ENCODE results near the gene PERM1.
A peak's percentile ranks its signal among the peaks of the same experiment; 100 is the strongest.
"Not testable (repeated sequence)": the region's sequence is repeated elsewhere in the genome, so short reads cannot be mapped to it uniquely, and the experiment has no call there.

PERM1 gene

GRCh38 chr1:963301-963651 is 18.6 kb downstream of the PERM1 start:
- no peak for DNase-seq

GRCh38 chr1:962381-963300 is 19.3 kb downstream of the PERM1 start:
- no peak for DNase-seq

DNA sequence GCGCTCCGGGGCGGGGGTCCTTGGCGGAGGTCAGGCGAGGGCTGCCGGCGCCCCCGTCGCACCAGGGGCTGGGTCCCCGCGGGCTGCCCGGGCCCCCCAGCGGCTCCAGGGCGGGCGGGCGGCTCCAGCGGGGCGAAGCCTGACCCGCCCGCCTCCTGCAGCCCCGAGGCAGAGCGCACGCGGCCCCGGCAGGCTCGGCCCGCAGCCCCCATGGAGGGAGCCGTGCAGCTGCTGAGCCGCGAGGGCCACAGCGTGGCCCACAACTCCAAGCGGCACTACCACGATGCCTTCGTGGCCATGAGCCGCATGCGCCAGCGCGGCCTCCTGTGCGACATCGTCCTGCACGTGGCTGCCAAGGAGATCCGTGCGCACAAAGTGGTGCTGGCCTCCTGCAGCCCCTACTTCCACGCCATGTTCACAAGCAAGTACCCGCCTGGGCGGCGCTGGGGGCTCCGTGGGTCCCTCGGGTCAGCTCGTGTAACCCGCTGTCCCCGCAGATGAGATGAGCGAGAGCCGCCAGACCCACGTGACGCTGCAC is 20.7 kb downstream of the PERM1 start:
- DNase-seq: no peak

DNA sequence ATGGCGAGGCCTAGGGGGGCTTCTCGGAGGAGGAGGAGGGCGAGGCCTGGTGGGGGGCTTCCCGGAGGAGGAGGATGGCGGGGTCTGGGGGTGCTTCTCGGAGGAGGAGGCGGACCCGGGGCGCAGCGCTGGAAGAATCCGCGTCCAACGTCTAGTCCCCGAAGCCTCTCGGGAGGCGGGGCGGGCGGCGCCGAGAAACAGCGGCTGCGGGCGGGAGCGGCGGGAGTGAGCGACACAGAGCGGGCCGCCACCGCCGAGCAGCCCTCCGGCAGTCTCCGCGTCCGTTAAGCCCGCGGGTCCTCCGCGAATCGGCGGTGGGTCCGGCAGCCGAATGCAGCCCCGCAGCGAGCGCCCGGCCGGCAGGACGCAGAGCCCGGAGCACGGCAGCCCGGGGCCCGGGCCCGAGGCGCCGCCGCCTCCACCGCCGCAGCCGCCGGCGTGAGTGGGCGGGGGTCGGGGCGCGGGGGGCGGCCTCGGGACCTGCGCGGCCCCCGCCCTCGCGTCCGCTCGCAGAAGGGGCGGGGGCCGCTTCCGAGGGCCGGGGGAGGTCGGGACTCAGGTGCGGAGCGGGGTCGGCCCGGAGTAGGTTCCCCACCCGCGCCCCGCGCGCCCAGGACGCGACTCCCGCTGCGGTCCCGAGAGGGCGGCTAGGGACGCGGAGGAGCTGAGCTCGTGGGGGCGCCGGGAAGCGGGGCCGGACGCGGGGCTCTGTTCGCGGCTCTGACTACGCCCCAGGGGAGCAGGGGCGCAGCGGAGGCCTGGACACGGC is 21.3 kb downstream of the PERM1 start, which contains the start of gene KLHL17:
Gene KLHL17 (plus strand): TSS at position 222 of the 769 bp plus-strand sequence. CDS start 110 bp downstream, at position 332.
- peak; percentile 87 to 89 for DNase-seq

DNA sequence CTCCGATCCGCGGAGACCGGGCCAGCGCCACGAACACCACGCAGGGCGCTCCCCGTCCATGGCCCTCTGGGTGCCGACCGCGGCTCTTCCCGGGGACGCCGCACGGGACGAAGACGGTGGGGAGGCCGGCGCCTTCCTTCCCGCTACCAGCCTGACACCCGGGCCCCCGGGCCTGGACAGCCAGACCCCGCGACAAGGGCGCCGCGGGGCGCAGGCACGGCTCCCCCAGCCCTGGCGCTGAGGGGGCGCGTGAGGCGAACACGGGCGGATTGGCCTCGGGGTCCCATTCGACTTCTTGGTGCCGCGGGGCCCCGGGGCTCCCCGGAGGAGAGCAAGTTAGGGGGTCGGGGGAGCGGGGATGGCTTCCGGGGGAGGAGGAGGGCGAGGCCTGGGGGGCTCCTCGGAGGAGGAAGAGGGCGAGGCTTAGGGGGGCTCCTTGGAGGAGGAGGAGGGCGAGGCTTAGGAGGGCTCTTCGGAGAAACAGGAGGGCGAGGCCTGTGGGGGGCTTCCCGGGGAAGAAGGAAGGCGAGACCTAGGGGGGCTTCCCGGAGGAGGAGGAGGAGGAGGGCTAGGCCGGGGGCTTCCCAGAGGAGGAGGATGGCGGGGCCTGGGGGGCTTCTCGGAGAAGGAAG is 22.0 kb downstream of the PERM1 start:
- DNase-seq: no peak

DNA sequence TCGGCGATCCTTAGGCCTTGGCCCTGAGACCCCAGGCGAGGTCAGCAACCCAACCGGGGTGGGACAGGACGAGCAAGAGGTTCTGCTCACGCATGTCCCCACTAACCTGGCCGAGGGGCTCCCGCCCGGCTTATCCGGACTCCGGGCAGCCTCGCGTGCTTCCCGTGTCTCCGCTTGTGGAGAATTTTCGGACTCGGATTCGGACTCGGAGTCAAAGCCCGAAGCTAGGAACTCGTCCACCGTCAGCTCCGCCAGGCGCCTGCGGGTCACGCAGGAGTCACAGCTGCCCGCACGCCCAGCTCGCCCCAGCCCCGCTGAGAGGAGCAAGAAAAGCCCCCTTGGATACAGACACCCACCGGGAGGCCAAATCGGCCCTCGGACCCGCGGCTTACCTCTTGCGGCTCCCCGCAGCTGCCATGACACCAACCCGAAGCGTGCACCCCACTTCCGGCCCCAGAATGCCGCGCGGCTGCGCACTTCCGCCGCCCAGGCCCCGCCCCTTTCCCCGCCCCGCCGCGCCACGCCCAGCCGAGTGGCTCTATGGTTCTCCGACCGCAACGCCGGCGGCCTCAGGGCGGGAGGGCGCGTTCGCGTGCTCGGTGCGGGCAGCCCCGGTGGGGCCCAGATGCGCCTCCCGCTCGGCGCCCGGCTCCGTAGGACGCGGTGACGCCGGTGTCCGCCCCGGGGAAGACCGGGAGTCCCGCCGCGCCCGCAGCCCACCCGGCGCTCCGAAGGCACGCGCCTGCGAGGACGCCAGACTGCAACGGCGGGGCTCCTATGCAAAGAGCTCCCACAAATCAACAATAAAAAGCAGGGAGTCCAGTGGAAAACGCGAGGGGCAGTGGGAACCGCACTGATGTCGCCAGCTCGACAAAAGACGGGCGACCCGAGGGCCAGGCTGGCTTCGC is 22.8 kb downstream of the PERM1 start, which contains the start of gene NOC2L:
Gene NOC2L (minus strand): TSS at position 434 of the 908 bp plus-strand sequence. CDS start 16 bp downstream, at position 418.
- DNase-seq: peak; percentile 98 to 99

GRCh38 chr1:956636-957035 is 25.3 kb downstream of the PERM1 start:
- DNase-seq: no peak

- DNase-seq: no peak
Measured at GRCh38 chr1:955474-955873, 26.4 kb downstream of the PERM1 start.

- no peak for DNase-seq
Measured at GRCh38 chr1:954927-955326, 27.0 kb downstream of the PERM1 start.

- DNase-seq: no peak
Measured at GRCh38 chr1:953524-954320, 28.2 kb downstream of the PERM1 start.

GRCh38 chr1:952603-953002 is 29.3 kb downstream of the PERM1 start:
- no peak for DNase-seq

DNA sequence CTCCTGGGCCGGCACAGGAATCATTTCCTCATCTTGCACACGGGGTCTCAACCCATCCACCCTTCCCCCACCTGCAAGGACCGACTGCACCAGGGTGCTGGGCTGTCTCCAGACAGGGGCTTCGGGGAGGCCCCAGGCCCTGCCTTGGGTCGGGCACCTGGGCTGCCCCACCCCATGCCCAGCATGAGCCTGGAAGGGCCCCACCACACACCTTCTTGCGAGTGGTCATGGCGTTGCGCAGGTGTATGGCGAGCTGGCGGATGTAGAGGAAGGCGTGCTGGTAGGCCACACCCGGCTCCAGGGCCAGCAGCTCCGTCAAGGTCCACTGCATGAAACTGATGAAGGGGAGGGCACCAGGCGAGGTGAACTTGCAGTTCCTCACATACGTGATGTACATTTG is 29.7 kb downstream of the PERM1 start:
- no peak for DNase-seq

DNA sequence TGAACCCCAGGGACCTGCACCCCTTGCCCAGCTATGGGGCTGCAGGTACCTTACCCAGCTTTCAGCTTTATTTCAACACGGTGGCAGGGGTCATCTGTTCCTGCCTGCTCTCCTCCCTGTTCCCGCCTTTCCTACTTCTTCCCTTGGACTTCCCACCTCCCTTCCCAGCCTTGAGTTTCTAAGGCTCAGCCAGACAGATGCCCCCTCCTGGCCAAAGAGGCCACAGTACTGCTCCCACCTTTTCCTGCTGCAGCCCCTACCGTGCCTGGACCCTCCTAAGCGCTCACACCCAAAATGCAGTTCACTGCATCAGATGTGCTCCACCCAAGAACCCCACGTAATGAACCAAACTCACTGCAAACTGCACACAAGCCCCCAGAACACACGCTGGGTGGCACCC is 30.5 kb downstream of the PERM1 start:
- DNase-seq: no peak

- DNase-seq: no peak
Measured at GRCh38 chr1:950881-951280, 31.0 kb downstream of the PERM1 start.

- no peak for DNase-seq
Measured at GRCh38 chr1:950268-950667, 31.6 kb downstream of the PERM1 start.

DNA sequence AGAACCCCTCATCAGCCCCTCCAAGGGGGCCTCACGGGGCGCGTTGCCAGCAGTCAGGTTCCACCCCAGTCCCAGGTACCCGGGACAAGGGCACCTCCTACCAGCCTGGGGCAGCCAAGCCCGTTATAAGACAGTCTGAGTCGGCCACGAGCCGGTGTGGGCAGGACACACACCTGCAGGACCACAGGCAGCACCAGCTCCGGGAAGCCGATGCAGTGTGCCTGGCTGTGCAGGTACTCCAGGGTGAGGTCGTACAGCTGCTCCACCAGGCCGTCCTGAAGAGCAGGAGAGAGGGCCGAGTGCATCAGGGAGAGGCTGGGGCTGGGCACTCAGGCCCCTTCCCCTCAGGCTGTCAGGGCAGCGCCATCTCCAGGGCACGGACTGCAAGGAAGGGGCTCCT is 33.9 kb downstream of the PERM1 start:
- no peak for DNase-seq

- DNase-seq: not testable (repeated sequence)
Measured at GRCh38 chr1:946811-947210, 35.1 kb downstream of the PERM1 start.

- no peak for DNase-seq
Measured at GRCh38 chr1:945688-946556, 36.0 kb downstream of the PERM1 start.

DNA sequence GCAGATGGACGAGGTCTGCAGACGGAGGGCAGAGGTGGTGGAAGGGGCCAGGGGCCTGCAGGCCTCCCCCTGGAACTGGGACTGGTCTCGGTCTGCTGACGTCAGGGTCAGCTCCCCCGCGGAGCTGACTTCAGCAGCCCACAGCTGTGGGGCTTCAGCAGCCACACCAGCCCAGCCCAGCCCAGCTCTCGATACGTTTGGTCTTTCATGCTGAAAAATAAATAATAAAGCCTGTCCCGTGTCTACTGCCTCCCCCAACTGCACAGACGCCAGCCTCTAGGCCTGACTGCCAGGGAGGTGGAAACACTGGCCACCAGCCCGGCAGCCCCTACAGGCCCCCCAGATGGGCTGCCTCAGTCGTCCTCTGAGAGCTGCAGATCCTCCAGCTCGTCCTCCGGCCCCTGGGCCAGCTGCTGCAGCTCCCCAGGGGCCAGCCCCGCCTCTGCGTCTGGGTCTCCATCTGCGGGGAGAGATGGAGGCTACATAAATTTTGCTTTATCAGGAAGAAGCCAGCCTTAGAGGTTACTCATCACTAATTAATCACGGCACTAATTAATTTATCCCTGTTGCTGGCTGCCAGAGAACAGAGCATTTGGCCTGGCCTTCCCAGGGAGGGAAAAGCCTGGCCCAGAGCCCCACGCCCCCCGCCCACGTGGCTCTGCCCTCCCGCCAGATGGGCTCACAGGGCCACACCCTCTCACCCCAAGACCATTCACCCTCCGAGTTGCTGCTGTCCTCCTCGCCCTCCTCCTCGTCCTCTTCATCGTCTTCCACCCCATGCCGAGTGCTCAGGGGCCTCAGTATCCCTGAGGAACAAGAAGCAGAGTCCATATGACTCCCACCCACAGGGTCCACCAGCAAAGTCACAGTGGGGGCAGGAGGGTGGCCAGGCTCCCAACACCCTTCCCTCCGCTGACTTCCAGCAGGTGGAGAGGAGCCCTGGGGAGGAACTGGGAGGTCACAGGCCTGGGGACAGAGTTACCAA is 37.3 kb downstream of the PERM1 start:
- DNase-seq: no peak
